Uterus (tissue), 4 donors: ENCODE measurements around the gene PROCR. TPM values are rescaled to one million over a fixed set of nuclear protein-coding genes. Genes with fewer than 3 reads are reported as not detected.
"Not testable (repeated sequence)": the region's sequence is repeated elsewhere in the genome, so short reads cannot be mapped to it uniquely, and the experiment has no call there.

Source experiments
- DNase-seq, 2 donors: peaks; one replicate each; pipeline ENCODE4 v3.0.0-alpha.2; 2019 to 2020
- H3K27ac ChIP-seq, 2 donors: fragments of 200-600 bp; sonication (generic); 1 replicate in 1 of 2; 2 replicates in 1 of 2; pipeline ENCODE4 v1.5.1; 2016 to 2018
- H3K27me3 ChIP-seq, 2 donors: fragments of 200-600 bp; sonication (generic); one replicate each; pipeline ENCODE4 v1.5.1; 2018 to 2019; ENCODE audit warnings: control low read depth in 1 of 2
- H3K36me3 ChIP-seq, 2 donors: fragments of 200-600 bp; sonication (generic); one replicate each; pipeline ENCODE4 v1.5.1; 2019; ENCODE audit warnings: control low read depth in 1 of 2
- H3K4me1 ChIP-seq, 2 donors: fragments of 200-600 bp; sonication (generic); one replicate each; pipeline ENCODE4 v1.5.1; 2018 to 2019; ENCODE audit warnings: control low read depth in 1 of 2
- H3K4me3 ChIP-seq, 2 donors: fragments of 200-600 bp; sonication (generic); 1 replicate in 1 of 2; 2 replicates in 1 of 2; pipeline ENCODE4 v1.5.1; 2018 to 2019; ENCODE audit warnings: mild to moderate bottlenecking in 1 of 2
- H3K9me3 ChIP-seq, 2 donors: fragments of 200-600 bp; sonication (generic); one replicate each; pipeline ENCODE4 v1.5.1; 2019; ENCODE audit warnings: control low read depth in 1 of 2
- CTCF ChIP-seq, 4 experiments: fragments of 200-600 bp in 2 of 4; fragments of 450-650 bp in 2 of 4; sonication (generic) in 2 of 4; IDR thresholded peaks; one replicate each; pipeline ENCODE4 v1.5.1; 2016 to 2019; ENCODE audit warnings: antibody characterized with exemption in 4 of 4, mild to moderate bottlenecking in 2 of 4, moderate library complexity in 1 of 4
- POLR2A ChIP-seq, 2 donors: fragments of 450-650 bp; IDR thresholded peaks; one replicate each; pipeline ENCODE4 v1.6.1; 2016; ENCODE audit warnings: antibody characterized with exemption in 2 of 2, mild to moderate bottlenecking in 1 of 2, moderate library complexity in 1 of 2
- intact Hi-C: fragments of 100-400 bp; cut with DNase I; formaldehyde crosslinking; loops from one replicate; pipeline ENCODE4 v1.15.1; 2023; ENCODE audit warnings: low total_unique reads
- total RNA-seq, 4 donors: library from RNA; depleted of rRNA in 3 of 4; stranded (reverse); fragments of >200 nt in 3 of 4; gene quantifications; one replicate each; pipeline versions ENCODE4 v1.1.0 to v1.2.4, GENCODE V29; 2014 to 2023
- donor health status: DM: yes; HTN: yes; CAD: no.

PROCR gene
- total RNA-seq, 4 donors from 2014 or later: 40.2 to 96.2 (median 60.7) TPM

DNA sequence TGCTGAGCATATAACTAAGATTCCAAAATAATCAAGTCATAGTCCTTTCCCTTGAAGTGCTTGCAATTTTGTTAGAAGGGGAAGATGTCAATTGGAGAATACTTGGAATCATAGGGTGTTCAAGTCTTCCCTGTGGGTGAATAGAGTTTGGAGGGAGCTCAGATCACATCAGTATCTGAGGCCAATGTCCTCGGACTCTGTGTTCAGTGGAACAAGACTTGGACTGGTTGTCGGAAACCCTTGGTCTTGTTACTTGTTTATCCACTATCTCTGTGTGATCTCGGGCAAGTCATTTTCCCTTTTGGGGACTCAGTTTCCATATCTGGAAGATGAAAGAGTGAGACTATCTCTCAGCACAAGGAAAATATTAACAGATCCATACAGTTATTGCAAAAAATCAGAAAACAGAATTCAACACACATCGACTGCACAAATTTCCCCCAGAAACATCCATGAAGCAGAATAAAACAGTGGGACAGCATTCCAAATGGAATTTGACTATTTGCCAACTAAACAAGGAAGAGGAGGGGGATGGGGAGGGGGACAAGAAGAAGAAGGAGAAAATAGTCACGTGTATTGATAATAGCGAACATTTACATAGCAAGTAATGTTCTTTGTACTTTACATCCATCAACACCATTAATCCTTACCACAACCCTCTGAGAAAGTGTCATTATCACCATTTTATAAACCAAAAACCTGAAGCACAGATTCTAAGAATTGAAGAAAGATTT is 20.9 kb upstream of the PROCR start:
- DNase-seq: no peak
- Histone ChIP-seq H3K4me3 (no peak overlapping the region), H3K36me3 (no peaks in the 10 kb centered on the region), H3K27ac (peak overlapping the region in 1 of 2 donors; percentile 15), H3K9me3 (no peaks in the 10 kb centered on the region), H3K4me1 (peaks cover 6 to 8% of the 10 kb centered on the region in 2 donors), H3K27me3 (no peaks in the 10 kb centered on the region)
- intact Hi-C loops: no loop called here
- no peak for TF ChIP-seq POLR2A (IDR thresholded peaks at IDR 0.05)
- TF ChIP-seq CTCF (IDR thresholded peaks at IDR 0.05): no peak

DNA sequence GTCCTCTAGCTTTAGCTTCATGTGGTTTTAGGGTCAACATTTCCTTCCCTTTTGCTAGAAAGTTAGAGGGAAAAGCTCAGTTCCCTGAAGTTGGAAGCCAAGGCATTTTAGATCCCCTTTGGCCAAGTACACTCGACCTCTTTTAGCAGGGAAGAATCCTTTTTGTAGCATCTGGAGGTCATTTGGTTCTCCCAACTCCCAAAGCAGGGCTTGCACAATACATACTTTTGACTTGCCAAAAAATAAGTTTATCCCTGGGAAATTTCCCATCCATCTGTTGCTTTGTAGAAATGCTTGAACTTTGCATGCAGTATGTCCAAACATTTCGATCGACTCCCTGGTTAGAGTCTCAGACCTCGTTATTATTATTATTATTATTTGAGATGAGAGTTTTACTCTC is 20.1 kb upstream of the PROCR start:
- peak overlapping the region; percentile 15 to 29 for H3K27ac ChIP-seq
- no peaks in the 10 kb centered on the region for H3K27me3 ChIP-seq
- DNase-seq: no peak
- H3K4me1 ChIP-seq: peaks cover under 1% of the 10 kb centered on the region in 2 donors
- no peaks in the 10 kb centered on the region for H3K9me3 ChIP-seq
- intact Hi-C loops: no loop called here
- no peak overlapping the region for H3K4me3 ChIP-seq
- TF ChIP-seq CTCF (IDR thresholded peaks at IDR 0.05): no peak
- TF ChIP-seq POLR2A (IDR thresholded peaks at IDR 0.05): no peak
- H3K36me3 ChIP-seq: no peaks in the 10 kb centered on the region

DNA sequence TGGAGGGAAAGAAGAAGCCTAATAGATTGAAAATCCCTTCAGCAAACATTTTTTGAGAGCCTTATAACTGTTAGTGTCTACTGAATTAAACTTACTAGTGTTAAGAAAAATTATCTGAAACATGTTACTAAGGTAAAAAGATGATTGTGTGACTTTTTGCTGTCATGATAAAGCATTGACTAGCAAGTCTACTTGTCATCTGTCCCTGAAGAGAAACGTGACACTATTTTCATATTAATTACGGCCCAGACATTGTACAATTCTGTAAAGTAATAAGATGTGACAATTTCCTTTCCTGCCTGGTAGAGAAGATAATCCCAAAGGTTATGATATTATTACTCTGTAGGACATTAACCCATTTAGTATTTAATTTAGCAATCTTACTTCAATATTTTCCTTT is 15.9 kb upstream of the PROCR start:
- H3K4me1 ChIP-seq: no peaks in the 10 kb centered on the region
- H3K27ac ChIP-seq: no peak overlapping the region
- H3K9me3 ChIP-seq: no peaks in the 10 kb centered on the region
- no peak for DNase-seq
- TF ChIP-seq CTCF (IDR thresholded peaks at IDR 0.05) (no peak), POLR2A (IDR thresholded peaks at IDR 0.05) (no peak)
- no peak overlapping the region for H3K4me3 ChIP-seq
- intact Hi-C loops: no loop called here
- H3K27me3 ChIP-seq: no peaks in the 10 kb centered on the region
- no peaks in the 10 kb centered on the region for H3K36me3 ChIP-seq

- DNase-seq: no peak
- H3K36me3 ChIP-seq: no peaks in the 10 kb centered on the region
- H3K9me3 ChIP-seq: no peaks in the 10 kb centered on the region
- no peaks in the 10 kb centered on the region for H3K4me1 ChIP-seq
- H3K27me3 ChIP-seq: no peaks in the 10 kb centered on the region
- TF ChIP-seq CTCF (IDR thresholded peaks at IDR 0.05): no peak
- no peak for TF ChIP-seq POLR2A (IDR thresholded peaks at IDR 0.05)
- intact Hi-C loops: no loop called here
- H3K4me3 ChIP-seq: no peak overlapping the region
- H3K27ac ChIP-seq: no peak overlapping the region
Observed at GRCh38 chr20:35156978-35157377, 14.9 kb upstream of the PROCR start.

- H3K27ac ChIP-seq, intact Hi-C loops, DNase-seq, H3K4me1 ChIP-seq, H3K36me3 ChIP-seq, H3K27me3 ChIP-seq, H3K4me3 ChIP-seq, H3K9me3 ChIP-seq: not testable (repeated sequence)
Observed at GRCh38 chr20:35160341-35160740, 11.5 kb upstream of the PROCR start.

- H3K27ac ChIP-seq, H3K9me3 ChIP-seq, DNase-seq, H3K27me3 ChIP-seq, H3K4me1 ChIP-seq, intact Hi-C loops, H3K4me3 ChIP-seq, H3K36me3 ChIP-seq: not testable (repeated sequence)
Observed at GRCh38 chr20:35164531-35164930, 7.3 kb upstream of the PROCR start.
